Esophagus (tissue), 2 donors: ENCODE measurements around the gene RGL3. TPM values are rescaled to one million over a fixed set of nuclear protein-coding genes. Genes with fewer than 3 reads are reported as not detected.
"Not testable (repeated sequence)": the region's sequence is repeated elsewhere in the genome, so short reads cannot be mapped to it uniquely, and the experiment has no call there.

Source experiments
- H3K27ac ChIP-seq, 2 donors: one replicate each; pipeline ENCODE4 v1.5.1; 2013; ENCODE audit warnings: low read depth in 2 of 2, mild to moderate bottlenecking in 2 of 2, inconsistent platforms in 1 of 2, low read length in 1 of 2, moderate library complexity in 1 of 2
- H3K27me3 ChIP-seq, 2 donors: one replicate each; pipeline ENCODE4 v1.6.1; 2013; ENCODE audit warnings: low read length in 2 of 2, control low read depth in 1 of 2, mild to moderate bottlenecking in 1 of 2; ENCODE audit not compliant: insufficient read depth in 2 of 2, control insufficient read depth in 1 of 2
- H3K36me3 ChIP-seq, 2 donors: one replicate each; pipeline ENCODE4 v1.6.1; 2013; ENCODE audit warnings: low read length in 1 of 2; ENCODE audit not compliant: control insufficient read depth in 2 of 2, insufficient read depth in 2 of 2
- H3K4me1 ChIP-seq, 2 donors: one replicate each; pipeline ENCODE4 v1.6.1; 2013; ENCODE audit warnings: low read length in 1 of 2; ENCODE audit not compliant: control insufficient read depth in 2 of 2, insufficient read depth in 2 of 2
- H3K4me3 ChIP-seq, 2 donors: one replicate each; pipeline ENCODE4 v1.5.1; 2013; ENCODE audit warnings: low read length in 2 of 2, mild to moderate bottlenecking in 2 of 2, low read depth in 1 of 2, moderate library complexity in 1 of 2
- H3K9me3 ChIP-seq, 2 donors: one replicate each; pipeline ENCODE4 v1.6.1; 2013; ENCODE audit warnings: mild to moderate bottlenecking in 2 of 2, low read depth in 1 of 2, low read length in 1 of 2, moderate library complexity in 1 of 2; ENCODE audit not compliant: control insufficient read depth in 2 of 2, insufficient read depth in 1 of 2
- WGBS, 2 donors: extraction: QIAGEN DNeasy Blood & Tissue Kit; methylation state at CpG; one replicate each; pipeline ENCODE4 v1.1.7; 2013; 5-methylcytosine and 5-hydroxymethylcytosine counted together
- polyA plus RNA-seq, 2 donors: library from polyadenylated mRNA; stranded (reverse); fragments of 200-250 nt; gene quantifications; one replicate each; pipeline ENCODE4 v1.2.3, GENCODE V29; 2013
- donor health status: healthy with polysubstance abuse.
- donor health status: Bipolar disorder and iron deficiency.

RGL3 gene
- polyA plus RNA-seq, 2 donors = 0.87 to 3.6 TPM

DNA sequence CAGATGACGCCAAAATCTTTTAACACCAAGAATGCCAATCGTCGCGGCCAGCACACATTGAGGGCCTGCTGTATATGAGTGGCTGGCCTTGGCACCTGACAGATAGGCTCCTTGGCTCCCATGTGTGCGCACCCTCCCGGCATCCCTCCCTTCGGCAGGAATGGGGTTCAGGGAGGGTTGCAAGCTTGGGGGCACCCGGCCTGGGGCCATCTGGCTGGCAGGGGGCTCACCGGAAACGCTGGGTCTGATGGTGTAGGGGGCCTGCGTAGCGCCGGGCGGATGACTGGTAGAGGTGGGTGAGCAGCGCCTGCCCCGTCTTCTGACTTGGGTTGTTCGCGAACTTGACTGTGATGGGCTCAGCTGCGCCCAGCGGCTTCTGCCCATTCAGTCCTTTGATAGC, 38.7 kb upstream of the RGL3 start:
- Histone ChIP-seq H3K27me3 (no peaks in the 10 kb centered on the region), H3K36me3 (no peaks in the 10 kb centered on the region)
- WGBS, 2 donors = 82 to 88% methylated on average over 19 to 20 of the region's 20 CpGs

GRCh38 chr19:11457115-11457514, 38.0 kb upstream of the RGL3 start:
- Histone ChIP-seq H3K4me1 (no peaks in the 10 kb centered on the region), H3K27me3 (no peaks in the 10 kb centered on the region), H3K27ac (no peak overlapping the region), H3K9me3 (no peaks in the 10 kb centered on the region), H3K36me3 (no peaks in the 10 kb centered on the region), H3K4me3 (no peak overlapping the region)
- 35 to 36% methylated on average over 15 to 18 of the region's 18 CpGs for WGBS, 2 donors

More for the DNA sequence above, 38.7 kb upstream of the RGL3 start:
- Histone ChIP-seq H3K4me3 (no peak overlapping the region), H3K9me3 (no peaks in the 10 kb centered on the region), H3K4me1 (no peaks in the 10 kb centered on the region), H3K27ac (no peak overlapping the region)

GRCh38 chr19:11456659-11457058, 37.5 kb upstream of the RGL3 start:
- Histone ChIP-seq H3K27ac (no peak overlapping the region), H3K27me3 (no peaks in the 10 kb centered on the region), H3K36me3 (no peaks in the 10 kb centered on the region), H3K4me3 (no peak overlapping the region), H3K9me3 (no peaks in the 10 kb centered on the region), H3K4me1 (no peaks in the 10 kb centered on the region)
- 87 to 88% methylated on average over 7 of the region's 7 CpGs for WGBS, 2 donors

DNA sequence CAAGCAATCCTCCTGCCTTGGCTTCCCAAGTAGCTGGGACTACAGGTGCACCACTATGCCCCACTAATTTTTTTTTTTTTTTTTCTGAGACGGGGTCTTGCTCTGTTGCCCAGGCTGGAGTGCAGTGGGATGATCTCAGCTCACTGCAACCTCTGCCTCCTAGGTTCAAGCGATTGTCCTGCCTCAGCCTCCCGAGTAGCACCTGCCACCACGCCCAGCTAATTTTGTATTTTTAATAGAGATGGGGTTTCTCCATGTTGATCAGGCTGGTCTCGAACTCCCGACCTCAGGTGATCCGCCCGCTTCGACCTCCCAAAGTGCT, 36.1 kb upstream of the RGL3 start:
- WGBS, 2 donors = 85 to 87% methylated on average over 9 of the region's 9 CpGs
- H3K27me3 ChIP-seq, H3K36me3 ChIP-seq, H3K4me1 ChIP-seq, H3K27ac ChIP-seq, H3K9me3 ChIP-seq, H3K4me3 ChIP-seq: not testable (repeated sequence)

GRCh38 chr19:11453468-11454341, 34.6 kb upstream of the RGL3 start:
- H3K4me3 ChIP-seq = no peak overlapping the region
- no peaks in the 10 kb centered on the region for H3K27me3 ChIP-seq
- no peaks in the 10 kb centered on the region for H3K9me3 ChIP-seq
- WGBS, 2 donors = 50 to 54% methylated on average over 26 to 27 of the region's 27 CpGs
- no peak overlapping the region for H3K27ac ChIP-seq
- H3K36me3 ChIP-seq = peaks cover 3 to 10% of the 10 kb centered on the region in 2 donors
- H3K4me1 ChIP-seq = no peaks in the 10 kb centered on the region

GRCh38 chr19:11452620-11453310, 33.7 kb upstream of the RGL3 start:
- no peaks in the 10 kb centered on the region for H3K27me3 ChIP-seq
- H3K4me3 ChIP-seq = no peak overlapping the region
- no peak overlapping the region for H3K27ac ChIP-seq
- H3K4me1 ChIP-seq = no peaks in the 10 kb centered on the region
- H3K36me3 ChIP-seq = peaks cover 11 to 19% of the 10 kb centered on the region in 2 donors
- H3K9me3 ChIP-seq = no peaks in the 10 kb centered on the region
- WGBS, 2 donors = 81 to 84% methylated on average over 31 to 33 of the region's 33 CpGs

- H3K9me3 ChIP-seq = no peaks in the 10 kb centered on the region
- WGBS, 2 donors = 37 to 39% methylated on average over 25 of the region's 25 CpGs
- H3K27me3 ChIP-seq = no peaks in the 10 kb centered on the region
- no peaks in the 10 kb centered on the region for H3K4me1 ChIP-seq
- peaks cover 12 to 26% of the 10 kb centered on the region in 2 donors for H3K36me3 ChIP-seq
- H3K4me3 ChIP-seq = no peak overlapping the region
- H3K27ac ChIP-seq = no peak overlapping the region
Measured at GRCh38 chr19:11451871-11452619, 32.9 kb upstream of the RGL3 start.

GRCh38 chr19:11451327-11451870, 32.3 kb upstream of the RGL3 start:
- WGBS, 2 donors = 33 to 42% methylated on average over 12 to 13 of the region's 13 CpGs
- H3K4me1 ChIP-seq = no peaks in the 10 kb centered on the region
- H3K4me3 ChIP-seq = no peak overlapping the region
- no peak overlapping the region for H3K27ac ChIP-seq
- H3K36me3 ChIP-seq = peaks cover 12 to 30% of the 10 kb centered on the region in 2 donors
- no peaks in the 10 kb centered on the region for H3K9me3 ChIP-seq
- H3K27me3 ChIP-seq = no peaks in the 10 kb centered on the region

GRCh38 chr19:11450570-11451326, 31.6 kb upstream of the RGL3 start:
- 84 to 87% methylated on average over 21 of the region's 21 CpGs for WGBS, 2 donors
- peaks cover 12 to 32% of the 10 kb centered on the region in 2 donors for H3K36me3 ChIP-seq
- no peaks in the 10 kb centered on the region for H3K9me3 ChIP-seq
- no peaks in the 10 kb centered on the region for H3K4me1 ChIP-seq
- H3K4me3 ChIP-seq = no peak overlapping the region
- no peaks in the 10 kb centered on the region for H3K27me3 ChIP-seq
- no peak overlapping the region for H3K27ac ChIP-seq
